Tibial artery (tissue), 4 donors: ENCODE data around the gene BTN3A1.

Experiments
- DNase-seq, 2 donors: peaks; one replicate each; pipeline ENCODE4 v3.0.0-alpha.2; 2019
- H3K27ac ChIP-seq, 2 donors: fragments of 200-600 bp; sonication (generic) in 1 of 2; 1 replicate in 1 of 2; 2 replicates in 1 of 2; pipeline ENCODE4 v1.5.1; 2018 to 2019; ENCODE audit warnings: mild to moderate bottlenecking in 1 of 2
- H3K27me3 ChIP-seq, 2 donors: fragments of 200-600 bp; sonication (generic) in 1 of 2; one replicate each; pipeline versions ENCODE4 v1.5.1 to v1.6.0; 2016 to 2019
- H3K36me3 ChIP-seq, 3 donors: fragments of 200-600 bp; sonication (generic) in 2 of 3; one replicate each; pipeline ENCODE4 v1.5.1; 2016 to 2019; ENCODE audit warnings: mild to moderate bottlenecking in 2 of 3
- H3K4me1 ChIP-seq, 4 donors: fragments of 200-600 bp; sonication (generic) in 2 of 4; 1 replicate in 3 of 4; 2 replicates in 1 of 4; pipeline ENCODE4 v1.5.1; 2016 to 2019
- H3K4me3 ChIP-seq, 2 donors: fragments of 200-600 bp; sonication (generic) in 1 of 2; 1 replicate in 1 of 2; 2 replicates in 1 of 2; pipeline ENCODE4 v1.5.1; 2018 to 2019; ENCODE audit warnings: mild to moderate bottlenecking in 2 of 2
- H3K9me3 ChIP-seq, 3 donors: fragments of 200-600 bp; sonication (generic) in 1 of 3; one replicate each; pipeline ENCODE4 v1.5.1; 2016 to 2019
- intact Hi-C: fragments of 100-400 bp; cut with DNase I; formaldehyde crosslinking; loops from one replicate; pipeline ENCODE4 v1.15.0; 2023; ENCODE audit warnings: low total_unique reads
- TF ChIP-seq, protein P1 (sequence below), 2 experiments: fragments of 200-600 bp in 1 of 2; fragments of 450-650 bp in 1 of 2; IDR thresholded peaks; one replicate each; pipeline ENCODE4 v1.5.1; 2017 to 2019; ENCODE audit warnings: antibody characterized with exemption in 2 of 2, mild to moderate bottlenecking in 1 of 2, moderate library complexity in 1 of 2

BTN3A1 gene

DNA sequence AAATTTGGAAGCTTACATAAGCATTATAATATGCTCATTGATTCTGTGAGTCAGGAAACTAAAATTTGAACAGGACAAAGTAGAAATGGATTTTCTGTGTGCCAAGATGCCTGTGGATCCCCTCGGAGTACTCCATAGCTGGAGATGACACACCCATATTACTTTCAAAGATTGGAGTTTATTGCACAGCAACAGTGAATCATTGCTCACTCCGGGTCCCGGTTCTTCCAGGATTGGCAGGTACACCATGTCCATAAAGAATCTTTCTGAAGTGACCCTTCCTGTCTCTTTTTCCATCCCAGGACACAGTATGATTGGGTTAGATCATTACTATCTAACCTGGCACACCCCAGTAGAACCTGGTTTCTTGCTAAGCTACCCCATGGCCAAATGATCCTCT is 21.8 kb upstream of the BTN3A1 start:
- H3K9me3 ChIP-seq, result no peaks in the 10 kb centered on the region
- TF ChIP-seq, protein P1, sequence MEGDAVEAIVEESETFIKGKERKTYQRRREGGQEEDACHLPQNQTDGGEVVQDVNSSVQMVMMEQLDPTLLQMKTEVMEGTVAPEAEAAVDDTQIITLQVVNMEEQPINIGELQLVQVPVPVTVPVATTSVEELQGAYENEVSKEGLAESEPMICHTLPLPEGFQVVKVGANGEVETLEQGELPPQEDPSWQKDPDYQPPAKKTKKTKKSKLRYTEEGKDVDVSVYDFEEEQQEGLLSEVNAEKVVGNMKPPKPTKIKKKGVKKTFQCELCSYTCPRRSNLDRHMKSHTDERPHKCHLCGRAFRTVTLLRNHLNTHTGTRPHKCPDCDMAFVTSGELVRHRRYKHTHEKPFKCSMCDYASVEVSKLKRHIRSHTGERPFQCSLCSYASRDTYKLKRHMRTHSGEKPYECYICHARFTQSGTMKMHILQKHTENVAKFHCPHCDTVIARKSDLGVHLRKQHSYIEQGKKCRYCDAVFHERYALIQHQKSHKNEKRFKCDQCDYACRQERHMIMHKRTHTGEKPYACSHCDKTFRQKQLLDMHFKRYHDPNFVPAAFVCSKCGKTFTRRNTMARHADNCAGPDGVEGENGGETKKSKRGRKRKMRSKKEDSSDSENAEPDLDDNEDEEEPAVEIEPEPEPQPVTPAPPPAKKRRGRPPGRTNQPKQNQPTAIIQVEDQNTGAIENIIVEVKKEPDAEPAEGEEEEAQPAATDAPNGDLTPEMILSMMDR (IDR thresholded peaks at IDR 0.05), result no peak
- peaks cover 0 to 13% (median 5%) of the 10 kb centered on the region in 4 donors for H3K4me1 ChIP-seq
- H3K36me3 ChIP-seq, result peaks cover 0 to 11% (median 2%) of the 10 kb centered on the region in 3 donors
- no peaks in the 10 kb centered on the region for H3K27me3 ChIP-seq
- DNase-seq, result no peak
- H3K4me3 ChIP-seq, result no peak overlapping the region
- no peak overlapping the region for H3K27ac ChIP-seq
- intact Hi-C loops, result no loop called here

DNA sequence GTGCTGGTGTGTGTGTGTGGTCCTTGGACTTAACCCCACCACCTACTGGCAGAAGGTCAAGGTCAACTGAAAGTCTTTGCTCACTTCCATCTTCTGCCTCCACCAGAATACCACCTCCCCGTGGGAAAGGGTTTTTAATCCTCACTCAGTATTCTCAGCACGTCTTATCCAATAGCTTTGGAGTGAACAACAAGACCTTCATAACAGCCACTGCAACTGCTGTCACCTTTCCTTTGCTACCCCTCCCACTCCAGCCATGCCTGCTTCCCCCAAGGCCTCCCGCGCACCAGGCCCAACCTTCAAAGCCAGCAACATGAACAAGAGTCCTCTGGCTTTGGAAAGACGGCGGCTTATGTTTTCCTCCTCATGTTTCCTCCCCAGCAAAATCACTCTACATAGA is 20.0 kb upstream of the BTN3A1 start:
- TF ChIP-seq, protein P1 (IDR thresholded peaks at IDR 0.05), result no peak
- DNase-seq, result no peak
- Histone ChIP-seq H3K27ac (no peak overlapping the region), H3K9me3 (no peaks in the 10 kb centered on the region), H3K36me3 (no peaks in the 10 kb centered on the region), H3K4me1 (peaks cover 0 to 13% (median 5%) of the 10 kb centered on the region in 4 donors), H3K4me3 (no peak overlapping the region), H3K27me3 (no peaks in the 10 kb centered on the region)
- intact Hi-C loops, result no loop called here

DNA sequence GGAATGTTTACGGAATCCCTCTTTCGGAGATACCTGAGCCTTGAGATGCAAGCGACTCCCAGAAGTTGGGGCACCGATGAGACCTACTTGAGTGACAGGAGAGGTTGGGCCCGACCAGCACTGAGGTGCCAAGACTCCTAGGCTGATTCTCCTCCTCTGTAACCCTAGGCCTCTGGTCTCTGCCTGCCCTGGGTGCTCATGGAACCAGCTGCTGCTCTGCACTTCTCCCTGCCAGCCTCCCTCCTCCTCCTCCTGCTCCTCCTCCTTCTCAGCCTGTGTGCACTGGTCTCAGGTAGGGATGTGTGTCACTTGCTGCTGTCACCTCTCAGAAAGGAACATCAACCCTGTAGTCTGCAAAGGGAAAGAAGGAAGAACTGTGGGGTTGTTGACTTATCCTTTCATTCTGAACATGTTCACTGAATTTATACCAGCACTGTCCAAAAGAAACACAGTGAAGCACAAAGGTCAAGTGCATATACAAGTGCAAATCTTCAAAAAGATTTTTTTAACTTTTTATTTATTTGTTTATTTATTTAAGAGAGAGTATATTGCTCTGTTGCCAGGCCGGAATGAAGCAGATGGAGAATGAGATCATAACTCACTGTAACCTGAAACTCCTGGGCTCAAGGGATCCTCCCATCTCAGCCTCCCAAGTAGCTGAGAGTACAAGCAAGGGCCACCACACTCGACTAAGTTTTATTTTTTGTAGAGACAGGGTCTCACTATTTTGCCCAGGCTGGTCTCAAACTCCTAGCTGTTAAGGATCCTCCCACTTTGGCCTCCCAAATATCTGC is 18.3 kb upstream of the BTN3A1 start:
- TF ChIP-seq, protein P1 (IDR thresholded peaks at IDR 0.05), result no peak
- Histone ChIP-seq H3K36me3 (no peaks in the 10 kb centered on the region), H3K4me3 (peak overlapping the region; percentile 68 to 85), H3K4me1 (peaks cover 0 to 13% (median 5%) of the 10 kb centered on the region in 4 donors), H3K9me3 (no peaks in the 10 kb centered on the region), H3K27ac (peak overlapping the region; percentile 77 to 82), H3K27me3 (no peaks in the 10 kb centered on the region)
- no peak for DNase-seq
- intact Hi-C loops, result no loop called here

DNA sequence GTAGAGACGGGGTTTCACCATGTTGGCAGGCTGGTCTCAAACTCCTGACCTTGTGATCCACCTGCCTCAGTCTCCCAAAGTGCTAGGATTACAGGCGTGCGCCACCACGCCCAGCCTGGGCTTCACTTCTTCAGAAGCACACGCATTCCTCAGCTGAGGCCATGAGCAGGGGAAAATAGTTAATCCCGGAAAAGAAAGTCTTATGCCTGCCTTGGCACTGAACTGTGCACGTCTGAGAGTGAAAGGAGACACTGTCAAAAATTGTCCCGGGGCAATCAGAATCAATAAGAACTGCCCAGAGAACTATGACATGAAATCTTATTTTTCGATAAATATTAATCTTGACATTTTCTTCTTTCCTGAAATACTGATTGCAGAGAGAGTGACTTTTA is 16.3 kb upstream of the BTN3A1 start:
- H3K4me3 ChIP-seq, result no peak overlapping the region
- intact Hi-C loops, result no loop called here
- no peak overlapping the region for H3K27ac ChIP-seq
- H3K4me1 ChIP-seq, result peaks cover 0 to 13% (median 5%) of the 10 kb centered on the region in 4 donors
- TF ChIP-seq, protein P1 (IDR thresholded peaks at IDR 0.05), result no peak
- H3K27me3 ChIP-seq, result no peaks in the 10 kb centered on the region
- H3K9me3 ChIP-seq, result no peaks in the 10 kb centered on the region
- H3K36me3 ChIP-seq, result peaks cover 6 to 14% (median 9%) of the 10 kb centered on the region in 3 donors
- DNase-seq, result no peak

DNA sequence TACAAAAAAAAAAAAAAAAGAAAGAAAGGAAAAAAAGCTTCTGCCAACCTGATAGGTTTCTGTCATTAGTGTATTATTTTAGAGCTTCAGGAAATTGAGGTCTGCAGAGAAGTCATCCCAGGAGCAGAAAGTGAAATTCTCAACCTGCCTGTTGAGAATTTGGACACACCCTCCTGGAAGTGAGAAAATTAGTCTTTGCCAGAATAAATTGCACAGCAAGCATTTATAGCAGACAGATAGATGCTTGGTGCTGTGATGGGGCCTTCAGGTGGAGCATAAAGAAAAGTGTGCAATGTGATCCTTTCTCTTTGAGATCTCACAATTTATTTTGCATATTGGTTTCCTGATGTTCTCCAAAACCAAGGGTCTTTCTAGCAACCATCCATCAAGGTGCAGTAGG is 14.5 kb upstream of the BTN3A1 start:
- no peak for DNase-seq
- intact Hi-C loops, result no loop called here
- Histone ChIP-seq H3K4me1 (peaks cover 0 to 13% (median 5%) of the 10 kb centered on the region in 4 donors), H3K36me3 (peaks cover 9 to 29% (median 16%) of the 10 kb centered on the region in 3 donors), H3K27ac (no peak overlapping the region), H3K4me3 (no peak overlapping the region), H3K27me3 (no peaks in the 10 kb centered on the region), H3K9me3 (no peaks in the 10 kb centered on the region)
- TF ChIP-seq, protein P1 (IDR thresholded peaks at IDR 0.05), result no peak
